LNCAP (cell line): ENCODE measurements around the gene NT5M.

Experiments used
- TF ChIP-seq, protein P1 (sequence below): fragments of 450-650 bp; IDR thresholded peaks from 2 replicates; pipeline ENCODE4 v1.5.1; 2017; ENCODE audit warnings: mild to moderate bottlenecking

NT5M gene

DNA sequence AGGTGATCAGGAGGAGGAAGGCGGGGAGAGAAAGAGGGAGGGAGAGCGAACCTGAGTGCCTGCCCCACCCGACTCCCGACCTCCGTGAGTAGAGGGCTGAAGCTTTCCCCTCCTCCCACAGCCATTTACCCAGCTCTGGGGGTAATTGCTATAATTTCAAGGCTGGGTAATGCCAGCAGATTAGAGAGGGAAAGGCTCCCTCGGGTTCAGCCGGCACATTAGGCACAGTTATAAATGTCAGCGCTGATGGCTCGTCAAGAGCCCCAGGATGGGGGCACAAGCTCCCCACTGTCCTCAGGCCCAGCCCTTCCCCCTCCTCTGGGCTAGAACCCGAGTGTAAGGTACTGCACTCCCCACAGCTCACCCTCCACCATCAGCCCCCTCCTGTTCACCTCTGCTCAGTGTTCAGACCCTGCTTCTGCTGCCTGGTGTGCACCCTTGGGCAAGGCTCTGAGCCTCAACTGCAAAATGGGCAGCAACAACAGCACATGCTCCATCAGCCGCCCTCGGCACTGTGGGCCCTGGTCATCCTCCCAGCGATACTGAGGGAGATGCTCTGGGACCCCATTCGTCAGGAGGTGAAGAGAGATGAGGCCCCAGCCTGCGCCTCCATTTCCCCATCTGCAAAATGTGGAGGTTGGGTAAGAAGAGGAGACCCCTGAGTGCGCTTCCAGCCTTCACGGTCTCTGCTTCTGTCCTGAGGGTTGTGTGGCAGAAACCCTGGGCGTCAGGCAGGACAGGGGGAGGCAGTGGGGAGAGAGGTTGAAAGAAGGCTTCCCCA lies 77.2 kb downstream of the NT5M start:
- TF ChIP-seq, protein P1, sequence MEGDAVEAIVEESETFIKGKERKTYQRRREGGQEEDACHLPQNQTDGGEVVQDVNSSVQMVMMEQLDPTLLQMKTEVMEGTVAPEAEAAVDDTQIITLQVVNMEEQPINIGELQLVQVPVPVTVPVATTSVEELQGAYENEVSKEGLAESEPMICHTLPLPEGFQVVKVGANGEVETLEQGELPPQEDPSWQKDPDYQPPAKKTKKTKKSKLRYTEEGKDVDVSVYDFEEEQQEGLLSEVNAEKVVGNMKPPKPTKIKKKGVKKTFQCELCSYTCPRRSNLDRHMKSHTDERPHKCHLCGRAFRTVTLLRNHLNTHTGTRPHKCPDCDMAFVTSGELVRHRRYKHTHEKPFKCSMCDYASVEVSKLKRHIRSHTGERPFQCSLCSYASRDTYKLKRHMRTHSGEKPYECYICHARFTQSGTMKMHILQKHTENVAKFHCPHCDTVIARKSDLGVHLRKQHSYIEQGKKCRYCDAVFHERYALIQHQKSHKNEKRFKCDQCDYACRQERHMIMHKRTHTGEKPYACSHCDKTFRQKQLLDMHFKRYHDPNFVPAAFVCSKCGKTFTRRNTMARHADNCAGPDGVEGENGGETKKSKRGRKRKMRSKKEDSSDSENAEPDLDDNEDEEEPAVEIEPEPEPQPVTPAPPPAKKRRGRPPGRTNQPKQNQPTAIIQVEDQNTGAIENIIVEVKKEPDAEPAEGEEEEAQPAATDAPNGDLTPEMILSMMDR, result no peak

DNA sequence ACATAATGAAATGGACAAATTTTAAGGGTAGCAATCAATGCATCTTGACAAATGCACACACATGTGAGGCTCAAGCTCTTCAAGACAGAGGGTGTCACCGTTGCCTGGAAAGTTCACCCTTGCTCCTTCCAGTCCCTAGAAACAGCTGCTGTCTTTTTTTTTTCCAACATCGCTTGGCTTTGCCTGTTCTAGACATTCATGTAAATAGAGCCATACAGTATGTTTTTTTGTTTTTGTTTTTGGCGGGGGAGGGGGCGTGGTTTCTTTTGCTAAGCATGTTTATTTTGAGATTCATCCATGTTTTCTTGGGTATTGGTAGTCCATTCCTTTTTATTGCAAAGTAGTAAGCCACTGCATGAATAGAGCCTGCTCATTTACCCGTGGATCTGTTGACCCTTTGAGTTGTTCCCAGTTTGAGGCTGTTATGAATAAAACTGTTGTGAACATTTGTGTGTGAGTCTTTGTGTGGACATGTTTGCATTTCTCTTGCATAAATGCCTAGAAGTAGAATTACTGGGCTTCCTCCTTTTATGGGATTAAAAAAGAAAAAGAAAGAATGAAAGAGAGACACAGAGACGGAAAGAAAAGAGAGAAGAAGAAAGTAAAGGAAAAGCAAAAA lies 78.4 kb downstream of the NT5M start:
- TF ChIP-seq, protein P1, result no peak

DNA sequence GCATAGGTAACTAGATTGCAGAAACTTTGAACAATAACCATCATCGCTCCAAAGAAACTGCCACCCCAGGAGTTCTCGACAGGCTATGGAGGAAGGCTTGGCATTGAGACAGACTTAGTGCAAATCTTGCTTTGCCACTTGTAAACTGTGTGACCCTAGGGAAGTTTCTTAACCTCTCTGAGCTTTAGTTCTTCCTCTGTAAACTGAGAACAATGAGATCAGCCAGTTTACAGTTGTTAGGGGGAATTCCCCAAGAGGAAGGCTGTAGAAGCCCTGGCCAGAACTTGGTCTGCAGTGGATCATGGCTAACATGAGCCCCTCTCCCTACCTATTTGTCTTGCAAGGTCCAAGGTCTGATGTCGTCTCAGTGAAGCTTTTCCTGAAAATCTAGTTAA lies 78.9 kb downstream of the NT5M start:
- TF ChIP-seq, protein P1, result no peak

DNA sequence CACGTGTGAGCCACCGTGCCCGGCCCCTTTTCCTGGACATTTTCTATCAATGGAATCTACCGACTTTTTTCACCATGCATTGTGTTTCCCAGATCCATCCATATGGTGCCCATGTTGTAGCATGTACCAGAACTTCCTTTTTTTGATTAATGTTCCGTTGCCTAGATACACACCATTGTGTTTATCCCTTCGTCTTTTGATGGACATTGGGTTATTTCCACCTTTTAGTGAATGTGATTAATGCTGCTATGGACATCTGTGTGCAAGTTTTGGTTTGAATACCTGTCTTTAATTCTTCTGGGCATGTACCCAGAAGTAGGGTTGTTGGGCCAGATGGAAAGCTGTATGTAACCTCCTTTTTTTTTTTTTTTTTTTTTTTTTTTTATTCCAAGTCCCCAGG lies 79.8 kb downstream of the NT5M start:
- TF ChIP-seq, protein P1, result no peak

DNA sequence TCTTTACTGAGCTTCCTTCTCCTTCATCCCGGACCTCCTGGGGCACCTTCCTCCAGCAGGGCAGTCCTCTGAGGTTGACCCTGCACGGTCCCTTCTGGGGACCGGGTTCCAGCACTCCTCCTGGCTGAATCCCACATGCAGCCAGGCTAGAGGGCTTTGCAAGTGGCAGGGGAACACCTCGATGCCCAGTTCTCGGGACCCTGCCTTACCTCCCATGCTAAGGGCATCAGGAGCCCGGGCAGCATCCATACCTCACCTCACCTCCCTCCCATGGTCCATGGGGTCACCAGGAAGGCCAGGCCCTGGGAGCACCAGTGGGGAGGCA lies 81.1 kb downstream of the NT5M start:
- TF ChIP-seq, protein P1, result no peak

DNA sequence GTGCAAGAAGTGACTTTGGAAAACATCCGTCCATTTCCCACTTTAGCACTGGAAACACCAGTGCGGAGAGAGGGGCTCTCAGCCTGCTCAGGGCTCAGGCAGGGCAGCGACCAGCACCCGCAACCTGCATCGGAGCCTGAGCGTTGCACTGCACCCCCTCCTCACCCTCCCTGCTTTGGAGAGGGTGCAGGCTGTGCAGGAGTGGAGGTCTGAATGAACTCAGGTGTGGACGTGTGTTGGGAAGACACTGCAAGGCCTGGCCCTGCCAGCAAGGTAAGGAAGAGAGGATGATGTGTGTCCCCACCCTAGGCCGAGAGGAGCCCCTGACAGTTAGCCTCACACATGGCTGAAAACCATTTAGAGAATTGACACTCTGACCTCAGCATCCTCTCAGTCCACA lies 81.8 kb downstream of the NT5M start:
- TF ChIP-seq, protein P1, result no peak

DNA sequence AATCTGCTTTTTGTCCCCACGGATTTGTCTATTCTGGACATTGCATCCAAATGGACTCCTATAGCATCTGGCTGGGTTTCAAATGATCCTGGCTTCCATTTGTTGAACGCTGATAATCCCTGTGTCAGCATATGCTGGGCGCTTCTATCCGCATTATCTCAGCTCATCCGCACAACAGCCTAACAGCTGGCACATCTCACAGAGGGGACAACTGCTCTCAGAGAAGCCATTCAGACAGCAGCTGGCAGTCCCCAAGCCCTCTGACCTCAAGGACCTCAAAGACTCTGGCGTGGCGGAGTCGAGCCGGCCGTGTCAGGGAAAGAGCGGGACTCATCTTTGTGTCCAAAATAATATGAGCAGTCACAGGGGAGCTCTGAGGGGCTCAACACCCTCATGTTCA lies 82.3 kb downstream of the NT5M start:
- TF ChIP-seq, protein P1, result no peak
